ENCODE data around the gene IL17RE. TPM values are rescaled to one million over a fixed set of nuclear protein-coding genes. Genes with fewer than 3 reads are reported as not detected.

IL17RE gene
- polyA plus RNA-seq, 3 donors: 0.27 TPM; not detected in 2

DNA sequence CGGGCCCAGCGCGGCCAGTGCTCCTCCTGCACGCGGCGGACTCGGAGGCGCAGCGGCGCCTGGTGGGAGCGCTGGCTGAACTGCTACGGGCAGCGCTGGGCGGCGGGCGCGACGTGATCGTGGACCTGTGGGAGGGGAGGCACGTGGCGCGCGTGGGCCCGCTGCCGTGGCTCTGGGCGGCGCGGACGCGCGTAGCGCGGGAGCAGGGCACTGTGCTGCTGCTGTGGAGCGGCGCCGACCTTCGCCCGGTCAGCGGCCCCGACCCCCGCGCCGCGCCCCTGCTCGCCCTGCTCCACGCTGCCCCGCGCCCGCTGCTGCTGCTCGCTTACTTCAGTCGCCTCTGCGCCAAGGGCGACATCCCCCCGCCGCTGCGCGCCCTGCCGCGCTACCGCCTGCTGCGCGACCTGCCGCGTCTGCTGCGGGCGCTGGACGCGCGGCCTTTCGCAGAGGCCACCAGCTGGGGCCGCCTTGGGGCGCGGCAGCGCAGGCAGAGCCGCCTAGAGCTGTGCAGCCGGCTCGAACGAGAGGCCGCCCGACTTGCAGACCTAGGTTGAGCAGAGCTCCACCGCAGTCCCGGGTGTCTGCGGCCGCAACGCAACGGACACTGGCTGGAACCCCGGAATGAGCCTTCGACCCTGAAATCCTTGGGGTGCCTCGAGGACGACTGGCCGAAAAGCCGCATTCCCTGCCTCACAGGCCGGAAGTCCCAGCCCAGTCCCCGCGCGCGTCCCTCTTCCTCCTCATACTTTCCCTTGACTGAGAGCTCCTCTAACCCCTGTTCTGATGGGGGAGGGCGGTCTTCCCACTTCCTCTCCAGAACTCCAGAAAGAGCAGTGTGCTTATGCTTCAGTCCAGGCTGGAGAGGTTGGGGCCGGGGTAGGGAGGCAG, 12.8 kb downstream of the IL17RE start:
- peak; percentile 38 to 46 (median 40) for DNase-seq
- H2AFZ ChIP-seq (ENCODE audit: insufficient read depth, low read depth, low read length, poor library complexity, severe bottlenecking): peak overlapping the region; percentile 90
- peak overlapping the region in 6 of 7 donors; percentile 19 to 74 (median 46) for H3K27ac Mint-ChIP-seq
- intact Hi-C loops (cut with micrococcal nuclease): no loop called here
- H3K9ac ChIP-seq (ENCODE audit: insufficient read depth, low read length, poor library complexity, severe bottlenecking): peak overlapping the region; percentile 60
- no peaks in the 10 kb centered on the region for H3K9me3 ChIP-seq (replicated peaks in 1 of 2; ENCODE audit: control insufficient read depth in 1 of 2, insufficient read depth in 1 of 2, low read length in 2 of 2)
- H3K9me3 Mint-ChIP-seq: no peaks in the 10 kb centered on the region
- no peaks in the 10 kb centered on the region for H3K36me3 Mint-ChIP-seq
- peak overlapping the region; percentile 6 to 64 for H3K27ac ChIP-seq (ENCODE audit: low read depth in 1 of 2, low read length in 2 of 2)
- no peaks in the 10 kb centered on the region for H4K20me1 ChIP-seq (ENCODE audit: insufficient read depth, low read length)
- H3K4me1 Mint-ChIP-seq: peaks cover 50% of the 10 kb centered on the region
- peak overlapping the region; percentile 83 to 91 for H3K4me3 Mint-ChIP-seq
- no peaks in the 10 kb centered on the region for H3K79me2 ChIP-seq (ENCODE audit: insufficient read depth, low read length)
- H3K27me3 ChIP-seq (ENCODE audit: control insufficient read depth in 2 of 2, insufficient read depth in 2 of 2, low read length in 2 of 2): no peaks in the 10 kb centered on the region
- peaks cover 0 to 2% (median 0%) of the 10 kb centered on the region in 3 donors for H3K27me3 Mint-ChIP-seq (ENCODE audit: low read depth in 3 of 3)
- H3K36me3 ChIP-seq (replicated peaks in 1 of 2; ENCODE audit: control insufficient read depth in 1 of 2, insufficient read depth in 2 of 2, low read length in 2 of 2): no peaks in the 10 kb centered on the region
- TF ChIP-seq, protein P1, sequence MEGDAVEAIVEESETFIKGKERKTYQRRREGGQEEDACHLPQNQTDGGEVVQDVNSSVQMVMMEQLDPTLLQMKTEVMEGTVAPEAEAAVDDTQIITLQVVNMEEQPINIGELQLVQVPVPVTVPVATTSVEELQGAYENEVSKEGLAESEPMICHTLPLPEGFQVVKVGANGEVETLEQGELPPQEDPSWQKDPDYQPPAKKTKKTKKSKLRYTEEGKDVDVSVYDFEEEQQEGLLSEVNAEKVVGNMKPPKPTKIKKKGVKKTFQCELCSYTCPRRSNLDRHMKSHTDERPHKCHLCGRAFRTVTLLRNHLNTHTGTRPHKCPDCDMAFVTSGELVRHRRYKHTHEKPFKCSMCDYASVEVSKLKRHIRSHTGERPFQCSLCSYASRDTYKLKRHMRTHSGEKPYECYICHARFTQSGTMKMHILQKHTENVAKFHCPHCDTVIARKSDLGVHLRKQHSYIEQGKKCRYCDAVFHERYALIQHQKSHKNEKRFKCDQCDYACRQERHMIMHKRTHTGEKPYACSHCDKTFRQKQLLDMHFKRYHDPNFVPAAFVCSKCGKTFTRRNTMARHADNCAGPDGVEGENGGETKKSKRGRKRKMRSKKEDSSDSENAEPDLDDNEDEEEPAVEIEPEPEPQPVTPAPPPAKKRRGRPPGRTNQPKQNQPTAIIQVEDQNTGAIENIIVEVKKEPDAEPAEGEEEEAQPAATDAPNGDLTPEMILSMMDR (IDR thresholded peaks at IDR 0.05): peak; percentile 23
- H3K4me2 ChIP-seq (replicated peaks; ENCODE audit: extremely low read depth, low read length, poor library complexity, severe bottlenecking): peak overlapping the region; percentile 92
- H3K4me1 ChIP-seq (ENCODE audit: control insufficient read depth in 1 of 2, insufficient read depth in 2 of 2, low read length in 2 of 2): peaks cover 35 to 50% of the 10 kb centered on the region in 2 donors
- H3K4me3 ChIP-seq (replicated peaks in 1 of 3; ENCODE audit: low read depth in 2 of 3, low read length in 3 of 3): peak overlapping the region; percentile 53 to 78 (median 59)
- under 1% methylated on average over 88 of the region's 99 CpGs for WGBS (ENCODE audit: insufficient coverage)

DNA sequence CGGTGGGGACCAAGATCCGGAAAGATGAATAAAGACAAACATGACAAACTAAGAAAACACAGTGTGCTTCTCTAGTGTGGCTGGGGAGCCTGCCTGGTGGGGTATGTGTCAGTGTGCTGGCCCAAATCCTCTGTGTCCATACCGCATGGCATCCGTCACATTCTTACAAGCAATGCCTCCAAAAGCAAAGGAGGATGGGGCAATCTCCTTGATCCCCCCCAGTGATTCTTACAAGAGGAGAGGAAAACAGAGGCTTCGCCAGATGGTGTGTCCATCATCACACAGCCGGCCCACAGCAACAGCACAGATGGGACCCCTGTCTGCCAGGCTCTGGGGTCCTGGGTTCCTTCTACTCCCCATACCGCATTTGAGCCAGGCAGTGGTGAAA, 13.7 kb downstream of the IL17RE start:
- intact Hi-C loops (cut with micrococcal nuclease): no loop called here
- H3K27ac Mint-ChIP-seq: peak overlapping the region in 2 of 7 donors; percentile 47 to 56
- WGBS (ENCODE audit: insufficient coverage): no CpG with 5 or more reads among the region's 7 CpGs
- Histone ChIP-seq H3K36me3 (replicated peaks in 1 of 2; ENCODE audit: control insufficient read depth in 1 of 2, insufficient read depth in 2 of 2, low read length in 2 of 2) (no peaks in the 10 kb centered on the region), H3K27ac (ENCODE audit: low read depth in 1 of 2, low read length in 2 of 2) (peak overlapping the region; percentile 33 to 61), H3K4me1 (ENCODE audit: control insufficient read depth in 1 of 2, insufficient read depth in 2 of 2, low read length in 2 of 2) (peaks cover 35 to 50% of the 10 kb centered on the region in 2 donors), H3K4me2 (replicated peaks; ENCODE audit: extremely low read depth, low read length, poor library complexity, severe bottlenecking) (peak overlapping the region; percentile 92), H3K27me3 (ENCODE audit: control insufficient read depth in 2 of 2, insufficient read depth in 2 of 2, low read length in 2 of 2) (no peaks in the 10 kb centered on the region), H3K9ac (ENCODE audit: insufficient read depth, low read length, poor library complexity, severe bottlenecking) (peak overlapping the region; percentile 56), H2AFZ (ENCODE audit: insufficient read depth, low read depth, low read length, poor library complexity, severe bottlenecking) (peak overlapping the region; percentile 86), H4K20me1 (ENCODE audit: insufficient read depth, low read length) (no peaks in the 10 kb centered on the region), H3K79me2 (ENCODE audit: insufficient read depth, low read length) (no peaks in the 10 kb centered on the region), H3K9me3 (replicated peaks in 1 of 2; ENCODE audit: control insufficient read depth in 1 of 2, insufficient read depth in 1 of 2, low read length in 2 of 2) (no peaks in the 10 kb centered on the region), H3K4me3 (replicated peaks in 1 of 3; ENCODE audit: low read depth in 2 of 3, low read length in 3 of 3) (peak overlapping the region; percentile 39 to 78 (median 44))
- peaks cover 47% of the 10 kb centered on the region for H3K4me1 Mint-ChIP-seq
- peak overlapping the region; percentile 83 to 91 for H3K4me3 Mint-ChIP-seq
- H3K9me3 Mint-ChIP-seq: no peaks in the 10 kb centered on the region
- peaks cover 0 to 3% (median 0%) of the 10 kb centered on the region in 3 donors for H3K27me3 Mint-ChIP-seq (ENCODE audit: low read depth in 3 of 3)
- TF ChIP-seq, protein P1 (IDR thresholded peaks at IDR 0.05): no peak
- no peak for DNase-seq
- H3K36me3 Mint-ChIP-seq: no peaks in the 10 kb centered on the region
